Inferior parietal cortex (tissue), 1 donor: Measurements from ENCODE around the gene PANK2.
"Not testable (repeated sequence)": the region's sequence is repeated elsewhere in the genome, so short reads cannot be mapped to it uniquely, and the experiment has no call there.

Source experiments
- DNase-seq: peaks from one replicate; pipeline ENCODE4 v3.0.0-alpha.2; 2016; ENCODE audit errors: extremely low spot score

PANK2 gene

DNA sequence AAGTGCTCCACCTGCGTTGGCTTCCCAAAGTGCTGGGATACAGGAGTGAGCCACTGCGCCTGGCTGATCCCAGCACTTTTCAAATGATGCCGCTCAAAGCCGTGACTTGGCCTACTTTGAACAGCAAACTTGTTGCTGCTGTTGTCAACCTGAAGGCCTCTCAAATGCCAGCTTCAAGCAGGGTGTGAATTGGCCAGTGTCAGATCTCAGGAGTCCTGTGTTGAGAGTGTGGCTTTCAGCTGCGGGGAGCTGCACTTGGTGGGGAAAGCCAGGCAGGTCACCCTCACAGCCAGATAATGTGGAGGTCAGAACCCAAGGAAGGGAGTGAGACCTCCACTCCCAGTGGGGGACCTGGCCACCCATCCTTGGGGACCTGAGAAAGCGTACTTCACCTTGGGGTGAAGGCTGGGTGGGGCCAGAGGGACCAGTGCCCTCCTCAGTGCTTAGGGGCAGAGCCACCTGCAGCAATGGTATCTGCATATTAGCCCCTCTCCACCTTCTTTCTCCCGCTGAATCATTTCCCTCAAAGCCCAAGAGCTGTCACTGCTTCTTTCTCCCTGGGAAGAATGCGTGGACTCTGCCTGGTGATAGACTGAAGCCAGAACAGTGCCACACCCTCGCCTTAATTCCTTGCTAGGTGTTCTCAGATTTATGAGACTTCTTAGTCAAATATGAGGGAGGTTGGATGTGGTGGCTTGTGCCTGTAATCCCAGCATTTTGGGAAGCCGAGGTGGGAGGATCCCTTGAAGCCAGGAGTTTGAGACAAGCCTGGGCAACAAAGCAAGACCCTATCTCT is 19.1 kb upstream of the PANK2 start:
- no peak for DNase-seq

GRCh38 chr20:3871550-3872265 is 17.5 kb upstream of the PANK2 start:
- DNase-seq: no peak

DNA sequence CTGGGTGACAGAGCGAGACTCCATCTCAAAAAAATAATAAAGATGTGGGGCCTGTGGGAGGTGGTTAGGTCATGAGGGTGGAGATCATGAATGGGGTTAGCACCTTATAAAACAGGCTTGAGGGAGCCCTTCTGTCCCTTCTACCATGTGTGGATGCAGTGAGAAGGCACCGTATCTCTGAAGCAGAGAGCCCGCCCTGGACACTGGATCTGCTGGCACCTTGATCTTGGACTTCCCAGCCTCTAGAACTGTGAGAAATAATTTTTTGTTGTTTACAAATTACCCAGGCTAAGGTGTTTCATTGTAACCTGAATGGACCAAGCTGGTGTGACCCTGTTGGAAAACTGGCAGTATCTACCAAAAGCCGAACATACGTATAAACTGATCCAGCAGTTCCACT is 15.7 kb upstream of the PANK2 start:
- no peak for DNase-seq

GRCh38 chr20:3874194-3874844 is 14.9 kb upstream of the PANK2 start:
- DNase-seq: no peak

DNA sequence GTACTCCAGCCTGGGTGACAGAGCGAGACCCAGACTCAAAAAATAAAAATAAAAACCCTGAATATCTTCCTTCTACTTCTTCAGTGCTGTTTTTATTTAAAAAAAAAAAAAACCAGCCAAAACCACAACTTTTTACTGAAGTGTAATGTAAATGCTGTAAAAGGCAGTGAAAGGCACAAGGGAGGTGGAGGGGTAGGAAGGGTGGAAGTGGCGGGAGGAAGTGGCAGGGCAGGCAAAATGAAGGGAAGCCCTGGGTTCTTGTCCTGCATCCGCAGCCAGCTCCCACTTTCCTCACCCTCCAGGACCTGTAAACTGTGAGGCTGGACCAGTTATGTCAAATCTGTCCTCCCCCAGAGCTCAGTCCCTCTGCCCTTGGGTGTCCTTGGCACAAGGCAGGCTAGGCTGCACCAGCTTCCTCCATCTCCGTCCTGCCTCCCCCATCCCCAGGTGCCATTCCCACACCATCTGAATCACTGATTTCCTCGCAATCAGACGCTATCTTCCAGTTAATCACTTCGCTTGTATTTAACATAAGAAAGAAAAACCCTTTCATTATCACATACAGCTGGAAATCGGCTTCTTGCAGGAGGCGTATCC is 13.7 kb upstream of the PANK2 start:
- no peak for DNase-seq

DNA sequence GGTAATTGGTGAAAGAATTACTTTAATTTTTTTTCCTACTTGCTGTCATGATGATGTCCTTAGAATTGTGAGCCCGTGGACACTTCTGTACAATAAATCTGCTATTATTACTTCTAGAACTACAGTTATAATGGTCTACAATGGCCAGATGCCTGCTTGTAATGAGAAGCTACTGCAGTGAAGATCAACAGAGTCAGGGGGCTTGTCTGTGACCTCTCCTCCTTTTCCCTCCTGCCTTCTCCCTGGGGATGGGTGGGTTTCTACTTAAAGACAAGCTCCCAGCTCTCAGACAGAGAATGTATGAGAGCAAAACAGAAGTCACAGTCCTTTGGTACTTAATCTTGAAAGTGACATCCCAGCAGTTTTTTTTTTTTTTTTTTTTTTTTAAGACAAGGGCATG is 13.2 kb upstream of the PANK2 start:
- no peak for DNase-seq

DNA sequence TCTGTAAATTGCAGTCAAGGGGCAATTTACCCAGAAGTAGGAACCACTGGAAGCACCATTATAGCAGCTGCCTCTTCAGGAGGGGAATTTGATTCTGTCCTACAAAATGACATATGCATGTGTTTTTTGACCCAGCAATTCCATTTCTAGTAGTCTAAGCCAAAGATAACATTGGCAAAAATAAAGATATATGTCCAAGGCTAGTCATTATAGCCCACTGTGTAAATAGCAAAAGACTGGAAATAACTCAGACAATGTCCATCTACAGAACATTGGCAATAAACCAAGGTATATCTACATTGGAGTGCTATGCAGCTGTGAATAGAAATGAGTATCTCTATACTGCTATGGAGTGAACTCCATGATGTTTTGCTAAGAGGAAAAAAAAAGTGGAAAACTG is 12.5 kb upstream of the PANK2 start:
- no peak for DNase-seq

- not testable (repeated sequence) for DNase-seq
These were observed 10.3 kb upstream of the PANK2 start for GRCh38 chr20:3878921-3879274.

DNA sequence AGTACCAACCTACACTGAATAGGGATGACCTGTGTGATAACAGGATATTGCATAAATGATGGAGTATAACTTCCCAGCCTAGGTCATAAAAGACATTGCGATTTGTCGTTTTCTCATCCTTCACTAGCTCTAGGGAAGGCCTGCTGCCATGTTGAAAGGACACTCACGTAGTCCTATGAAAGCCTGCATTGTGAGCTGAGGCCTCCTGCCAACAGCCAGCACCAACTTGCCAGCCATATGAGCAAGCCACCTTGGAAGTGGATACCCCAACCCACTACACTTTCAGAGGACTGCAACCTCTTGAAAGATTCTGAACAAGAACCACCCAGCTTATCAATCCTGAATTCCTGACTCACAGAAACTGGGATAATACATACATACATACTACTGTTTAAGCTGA is 3.5 kb upstream of the PANK2 start:
- DNase-seq: no peak

- no peak for DNase-seq
These were observed 1.1 kb upstream of the PANK2 start for GRCh38 chr20:3887876-3888620.

DNA sequence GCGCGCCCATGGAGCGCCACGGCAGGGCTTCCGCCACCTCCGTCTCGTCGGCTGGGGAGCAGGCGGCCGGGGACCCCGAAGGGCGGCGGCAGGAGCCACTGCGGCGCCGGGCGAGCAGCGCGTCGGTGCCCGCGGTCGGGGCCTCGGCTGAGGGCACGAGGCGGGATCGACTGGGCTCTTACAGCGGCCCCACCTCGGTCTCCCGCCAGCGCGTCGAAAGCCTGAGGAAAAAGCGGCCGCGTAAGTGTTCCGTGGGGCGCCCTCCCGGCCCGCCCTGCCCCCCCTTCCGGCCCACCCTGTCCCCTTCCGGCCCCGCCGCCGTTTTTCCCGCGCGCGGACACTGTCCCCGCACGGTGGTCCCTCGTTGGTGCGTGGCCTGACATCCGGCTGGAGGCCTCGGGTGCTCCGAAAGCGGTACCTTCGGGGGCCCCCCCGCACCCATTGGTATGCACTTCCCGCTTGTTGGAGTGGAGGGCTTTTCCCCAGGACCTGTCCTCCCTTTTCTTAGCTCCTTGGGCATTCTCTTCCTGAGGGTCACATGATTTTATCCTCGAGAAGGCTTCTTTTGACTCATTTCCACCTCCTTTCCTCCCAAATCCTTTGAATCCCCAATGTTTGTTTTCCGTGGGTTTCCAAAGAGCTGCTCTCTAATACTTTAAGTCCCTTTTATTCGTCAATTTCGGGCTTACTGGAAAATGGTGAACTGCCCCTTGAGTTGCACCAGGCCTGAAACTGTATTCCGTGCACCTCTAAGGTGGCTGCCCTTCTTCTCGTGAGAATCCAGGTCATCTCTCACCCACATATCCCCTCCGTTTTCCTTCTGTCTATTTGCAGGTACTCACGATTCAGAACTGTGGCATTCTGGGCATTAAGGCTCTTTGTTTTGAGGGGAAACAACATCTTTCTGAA is 556 bp downstream of the PANK2 start:
- DNase-seq: no peak

DNA sequence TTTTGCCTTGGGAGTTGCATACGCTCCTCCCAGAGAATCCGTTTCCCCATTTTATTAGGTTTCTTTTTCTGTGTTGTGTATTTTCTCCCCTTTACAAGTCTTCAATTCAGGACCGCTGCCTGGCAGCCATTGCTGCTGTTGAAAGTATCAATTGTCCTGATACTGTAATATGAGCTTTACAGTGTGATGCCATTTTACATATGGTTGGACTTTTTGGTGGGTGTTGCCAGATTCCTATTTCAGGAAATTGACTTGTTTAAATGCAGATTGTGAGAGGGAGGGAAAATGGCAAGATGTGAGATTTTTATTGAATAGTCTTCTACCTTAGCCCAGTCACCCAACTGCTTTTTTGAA is 1.2 kb downstream of the PANK2 start:
- no peak for DNase-seq

- no peak for DNase-seq
These were observed 2.1 kb downstream of the PANK2 start for GRCh38 chr20:3890999-3891929.

- DNase-seq: no peak
These were observed 5.6 kb downstream of the PANK2 start for GRCh38 chr20:3894796-3895195.

GRCh38 chr20:3896302-3896701 is 7.1 kb downstream of the PANK2 start:
- DNase-seq: no peak

- DNase-seq: no peak
These were observed 7.8 kb downstream of the PANK2 start for GRCh38 chr20:3896853-3897583.

GRCh38 chr20:3898181-3898580 is 9.0 kb downstream of the PANK2 start:
- DNase-seq: not testable (repeated sequence)

GRCh38 chr20:3898639-3899038 is 9.5 kb downstream of the PANK2 start:
- DNase-seq: no peak

DNA sequence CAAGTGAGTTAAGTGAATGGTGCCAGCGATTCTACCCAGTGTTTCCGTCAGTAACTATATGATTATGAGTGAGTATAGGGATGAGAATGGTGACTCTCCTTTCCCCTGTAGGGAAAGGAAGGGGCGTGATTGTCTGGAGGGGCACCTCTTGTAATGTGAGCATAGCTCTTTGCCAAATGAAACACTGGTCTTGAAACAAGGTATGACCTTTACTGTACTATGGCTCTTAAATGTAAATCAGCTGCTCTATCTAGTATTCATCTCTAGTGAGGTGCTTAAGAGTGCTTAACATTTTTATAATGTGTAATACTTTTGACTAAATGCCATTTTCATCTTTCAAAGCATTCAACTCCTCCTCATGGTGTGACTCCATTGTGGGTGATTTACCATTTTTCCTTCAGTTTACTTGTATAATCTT is 11.0 kb downstream of the PANK2 start:
- DNase-seq: no peak
